Measurements from ENCODE around the gene ITGA5. TPM values are rescaled to one million over a fixed set of nuclear protein-coding genes. Genes with fewer than 3 reads are reported as not detected.

Gene ITGA5
- total and polyA plus RNA-seq, 2 experiments from 2014 or later = 7.3 to 23.7 TPM

DNA sequence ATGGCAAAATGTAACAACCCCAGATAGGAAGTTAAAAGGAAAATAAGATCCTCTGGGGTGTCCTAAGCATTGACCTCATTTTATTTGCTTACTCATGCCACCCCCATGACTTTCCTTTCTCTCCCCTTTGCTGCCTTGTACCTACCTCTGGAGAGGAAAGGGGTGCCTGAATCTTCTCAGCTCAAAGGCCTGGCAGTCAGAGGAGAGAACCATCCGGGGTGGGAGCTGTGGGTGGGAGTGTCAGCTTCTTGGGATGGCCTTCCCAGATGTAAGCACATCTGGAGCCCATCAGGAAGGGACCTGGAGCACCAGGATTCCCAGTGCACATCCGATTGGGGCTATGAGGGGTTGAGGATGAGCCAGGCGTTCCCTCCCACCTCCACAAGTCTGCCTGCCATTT, 5.2 kb upstream of the ITGA5 start (continued):
- TF ChIP-seq, protein P1, sequence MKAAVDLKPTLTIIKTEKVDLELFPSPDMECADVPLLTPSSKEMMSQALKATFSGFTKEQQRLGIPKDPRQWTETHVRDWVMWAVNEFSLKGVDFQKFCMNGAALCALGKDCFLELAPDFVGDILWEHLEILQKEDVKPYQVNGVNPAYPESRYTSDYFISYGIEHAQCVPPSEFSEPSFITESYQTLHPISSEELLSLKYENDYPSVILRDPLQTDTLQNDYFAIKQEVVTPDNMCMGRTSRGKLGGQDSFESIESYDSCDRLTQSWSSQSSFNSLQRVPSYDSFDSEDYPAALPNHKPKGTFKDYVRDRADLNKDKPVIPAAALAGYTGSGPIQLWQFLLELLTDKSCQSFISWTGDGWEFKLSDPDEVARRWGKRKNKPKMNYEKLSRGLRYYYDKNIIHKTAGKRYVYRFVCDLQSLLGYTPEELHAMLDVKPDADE (IDR thresholded peaks at IDR 0.05) = no peak
- no peak for TF ChIP-seq STAT1 (IDR thresholded peaks at IDR 0.05; ENCODE audit: unreplicated experiment)
- no peak for TF ChIP-seq ZNF114 (CRISPR knock-in tag; IDR thresholded peaks at IDR 0.05)
- TF ChIP-seq, protein P2, sequence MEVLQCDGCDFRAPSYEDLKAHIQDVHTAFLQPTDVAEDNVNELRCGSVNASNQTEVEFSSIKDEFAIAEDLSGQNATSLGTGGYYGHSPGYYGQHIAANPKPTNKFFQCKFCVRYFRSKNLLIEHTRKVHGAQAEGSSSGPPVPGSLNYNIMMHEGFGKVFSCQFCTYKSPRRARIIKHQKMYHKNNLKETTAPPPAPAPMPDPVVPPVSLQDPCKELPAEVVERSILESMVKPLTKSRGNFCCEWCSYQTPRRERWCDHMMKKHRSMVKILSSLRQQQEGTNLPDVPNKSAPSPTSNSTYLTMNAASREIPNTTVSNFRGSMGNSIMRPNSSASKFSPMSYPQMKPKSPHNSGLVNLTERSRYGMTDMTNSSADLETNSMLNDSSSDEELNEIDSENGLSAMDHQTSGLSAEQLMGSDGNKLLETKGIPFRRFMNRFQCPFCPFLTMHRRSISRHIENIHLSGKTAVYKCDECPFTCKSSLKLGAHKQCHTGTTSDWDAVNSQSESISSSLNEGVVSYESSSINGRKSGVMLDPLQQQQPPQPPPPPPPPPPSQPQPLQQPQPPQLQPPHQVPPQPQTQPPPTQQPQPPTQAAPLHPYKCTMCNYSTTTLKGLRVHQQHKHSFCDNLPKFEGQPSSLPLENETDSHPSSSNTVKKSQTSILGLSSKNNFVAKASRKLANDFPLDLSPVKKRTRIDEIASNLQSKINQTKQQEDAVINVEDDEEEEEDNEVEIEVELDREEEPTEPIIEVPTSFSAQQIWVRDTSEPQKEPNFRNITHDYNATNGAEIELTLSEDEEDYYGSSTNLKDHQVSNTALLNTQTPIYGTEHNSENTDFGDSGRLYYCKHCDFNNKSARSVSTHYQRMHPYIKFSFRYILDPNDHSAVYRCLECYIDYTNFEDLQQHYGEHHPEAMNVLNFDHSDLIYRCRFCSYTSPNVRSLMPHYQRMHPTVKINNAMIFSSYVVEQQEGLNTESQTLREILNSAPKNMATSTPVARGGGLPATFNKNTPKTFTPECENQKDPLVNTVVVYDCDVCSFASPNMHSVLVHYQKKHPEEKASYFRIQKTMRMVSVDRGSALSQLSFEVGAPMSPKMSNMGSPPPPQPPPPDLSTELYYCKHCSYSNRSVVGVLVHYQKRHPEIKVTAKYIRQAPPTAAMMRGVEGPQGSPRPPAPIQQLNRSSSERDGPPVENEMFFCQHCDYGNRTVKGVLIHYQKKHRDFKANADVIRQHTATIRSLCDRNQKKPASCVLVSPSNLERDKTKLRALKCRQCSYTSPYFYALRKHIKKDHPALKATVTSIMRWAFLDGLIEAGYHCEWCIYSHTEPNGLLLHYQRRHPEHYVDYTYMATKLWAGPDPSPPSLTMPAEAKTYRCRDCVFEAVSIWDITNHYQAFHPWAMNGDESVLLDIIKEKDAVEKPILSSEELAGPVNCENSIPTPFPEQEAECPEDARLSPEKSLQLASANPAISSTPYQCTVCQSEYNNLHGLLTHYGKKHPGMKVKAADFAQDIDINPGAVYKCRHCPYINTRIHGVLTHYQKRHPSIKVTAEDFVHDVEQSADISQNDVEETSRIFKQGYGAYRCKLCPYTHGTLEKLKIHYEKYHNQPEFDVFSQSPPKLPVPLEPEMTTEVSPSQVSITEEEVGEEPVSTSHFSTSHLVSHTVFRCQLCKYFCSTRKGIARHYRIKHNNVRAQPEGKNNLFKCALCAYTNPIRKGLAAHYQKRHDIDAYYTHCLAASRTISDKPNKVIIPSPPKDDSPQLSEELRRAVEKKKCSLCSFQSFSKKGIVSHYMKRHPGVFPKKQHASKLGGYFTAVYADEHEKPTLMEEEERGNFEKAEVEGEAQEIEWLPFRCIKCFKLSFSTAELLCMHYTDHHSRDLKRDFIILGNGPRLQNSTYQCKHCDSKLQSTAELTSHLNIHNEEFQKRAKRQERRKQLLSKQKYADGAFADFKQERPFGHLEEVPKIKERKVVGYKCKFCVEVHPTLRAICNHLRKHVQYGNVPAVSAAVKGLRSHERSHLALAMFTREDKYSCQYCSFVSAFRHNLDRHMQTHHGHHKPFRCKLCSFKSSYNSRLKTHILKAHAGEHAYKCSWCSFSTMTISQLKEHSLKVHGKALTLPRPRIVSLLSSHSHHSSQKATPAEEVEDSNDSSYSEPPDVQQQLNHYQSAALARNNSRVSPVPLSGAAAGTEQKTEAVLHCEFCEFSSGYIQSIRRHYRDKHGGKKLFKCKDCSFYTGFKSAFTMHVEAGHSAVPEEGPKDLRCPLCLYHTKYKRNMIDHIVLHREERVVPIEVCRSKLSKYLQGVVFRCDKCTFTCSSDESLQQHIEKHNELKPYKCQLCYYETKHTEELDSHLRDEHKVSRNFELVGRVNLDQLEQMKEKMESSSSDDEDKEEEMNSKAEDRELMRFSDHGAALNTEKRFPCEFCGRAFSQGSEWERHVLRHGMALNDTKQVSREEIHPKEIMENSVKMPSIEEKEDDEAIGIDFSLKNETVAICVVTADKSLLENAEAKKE (CRISPR knock-in tag; IDR thresholded peaks at IDR 0.05) = no peak
- TF ChIP-seq ZNF331 (CRISPR knock-in tag; IDR thresholded peaks at IDR 0.05; ENCODE audit: low read depth) = no peak

DNA sequence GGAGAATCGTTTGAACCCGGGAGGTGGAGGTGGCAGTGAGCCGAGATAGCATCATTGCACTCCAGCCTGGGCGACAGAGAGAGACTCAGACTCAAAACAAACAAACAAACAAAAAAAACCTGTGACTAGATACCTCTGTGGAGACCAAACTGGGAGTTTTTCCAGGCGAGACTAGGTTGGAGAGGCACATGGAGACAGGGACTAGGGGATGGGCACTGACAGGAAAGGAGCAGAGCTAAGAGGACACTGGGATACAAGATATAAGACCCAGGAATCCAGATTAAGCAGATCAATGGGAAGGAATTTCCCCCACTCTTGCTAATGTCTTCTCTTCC, 4.7 kb upstream of the ITGA5 start:
- Mint-ChIP-seq H3K27me3 (ENCODE audit: insufficient read depth, low read depth, poor library complexity) (peaks cover 57% of the 10 kb centered on the region), H3K4me1 (peaks cover 52% of the 10 kb centered on the region), H3K36me3 (ENCODE audit: low read depth) (no peaks in the 10 kb centered on the region), H3K9me3 (no peaks in the 10 kb centered on the region), H3K27ac (no peak overlapping the region), H3K4me3 (no peak overlapping the region)
- Histone ChIP-seq H3K36me3 (ENCODE audit: insufficient read depth) (no peaks in the 10 kb centered on the region), H3K27ac (ENCODE audit: low read depth) (no peak overlapping the region), H3K27me3 (ENCODE audit: insufficient read depth) (peaks cover 41% of the 10 kb centered on the region), H3K4me1 (ENCODE audit: insufficient read depth) (peaks cover 38% of the 10 kb centered on the region), H4K20me1 (replicated peaks; ENCODE audit: insufficient read depth) (no peaks in the 10 kb centered on the region), H2AFZ (no peak overlapping the region), H3K79me2 (replicated peaks; ENCODE audit: insufficient read depth) (no peaks in the 10 kb centered on the region), H3K9me2 (ENCODE audit: insufficient read depth) (no peaks in the 10 kb centered on the region), H3F3A (replicated peaks; ENCODE audit: low read depth) (no peaks in the 10 kb centered on the region), H3K4me2 (no peak overlapping the region), H3K4me3 (no peak overlapping the region)
- DNase-seq (ENCODE audit: low spot score) (no peak), ATAC-seq (no peak)
- TF ChIP-seq, protein P2 (CRISPR knock-in tag; IDR thresholded peaks at IDR 0.05) = no peak
- TF ChIP-seq ZNF331 (CRISPR knock-in tag; IDR thresholded peaks at IDR 0.05; ENCODE audit: low read depth) = no peak
- TF ChIP-seq, protein P3, sequence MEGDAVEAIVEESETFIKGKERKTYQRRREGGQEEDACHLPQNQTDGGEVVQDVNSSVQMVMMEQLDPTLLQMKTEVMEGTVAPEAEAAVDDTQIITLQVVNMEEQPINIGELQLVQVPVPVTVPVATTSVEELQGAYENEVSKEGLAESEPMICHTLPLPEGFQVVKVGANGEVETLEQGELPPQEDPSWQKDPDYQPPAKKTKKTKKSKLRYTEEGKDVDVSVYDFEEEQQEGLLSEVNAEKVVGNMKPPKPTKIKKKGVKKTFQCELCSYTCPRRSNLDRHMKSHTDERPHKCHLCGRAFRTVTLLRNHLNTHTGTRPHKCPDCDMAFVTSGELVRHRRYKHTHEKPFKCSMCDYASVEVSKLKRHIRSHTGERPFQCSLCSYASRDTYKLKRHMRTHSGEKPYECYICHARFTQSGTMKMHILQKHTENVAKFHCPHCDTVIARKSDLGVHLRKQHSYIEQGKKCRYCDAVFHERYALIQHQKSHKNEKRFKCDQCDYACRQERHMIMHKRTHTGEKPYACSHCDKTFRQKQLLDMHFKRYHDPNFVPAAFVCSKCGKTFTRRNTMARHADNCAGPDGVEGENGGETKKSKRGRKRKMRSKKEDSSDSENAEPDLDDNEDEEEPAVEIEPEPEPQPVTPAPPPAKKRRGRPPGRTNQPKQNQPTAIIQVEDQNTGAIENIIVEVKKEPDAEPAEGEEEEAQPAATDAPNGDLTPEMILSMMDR (conservative IDR thresholded peaks at IDR 0.05; ENCODE audit: low read depth in 2 of 2) = no peak
- no peak for TF ChIP-seq POLR2AphosphoS5 (IDR thresholded peaks at IDR 0.05; ENCODE audit: low read depth)
